ENCODE data around the gene LPGAT1. TPM values are rescaled to one million over a fixed set of nuclear protein-coding genes. Genes with fewer than 3 reads are reported as not detected.

LPGAT1 gene
- total RNA-seq, 2 donors from 2014 or later = 29.6 to 81.7 TPM

GRCh38 chr1:211833174-211833820 is 2.7 kb upstream of the LPGAT1 start:
- 94% methylated on average over 1 of the region's 1 CpG for WGBS
- intact Hi-C loops (cut with DNase I) = loop anchor here (5.0 kb wide), 1 partner anchor 151 kb away; no protein-coding TSS in a partner anchor

GRCh38 chr1:211832661-211833060 is 2.1 kb upstream of the LPGAT1 start:
- H3K9me3 ChIP-seq = no peaks in the 10 kb centered on the region
- intact Hi-C loops (cut with DNase I) = loop anchor here (5.0 kb wide), 1 partner anchor 150 kb away; no protein-coding TSS in a partner anchor

More at GRCh38 chr1:211833174-211833820, 2.7 kb upstream of the LPGAT1 start:
- no peak for TF ChIP-seq POLR2A (IDR thresholded peaks at IDR 0.05)
- TF ChIP-seq POLR2AphosphoS5 (IDR thresholded peaks at IDR 0.05) = no peak
- TF ChIP-seq, protein P1, sequence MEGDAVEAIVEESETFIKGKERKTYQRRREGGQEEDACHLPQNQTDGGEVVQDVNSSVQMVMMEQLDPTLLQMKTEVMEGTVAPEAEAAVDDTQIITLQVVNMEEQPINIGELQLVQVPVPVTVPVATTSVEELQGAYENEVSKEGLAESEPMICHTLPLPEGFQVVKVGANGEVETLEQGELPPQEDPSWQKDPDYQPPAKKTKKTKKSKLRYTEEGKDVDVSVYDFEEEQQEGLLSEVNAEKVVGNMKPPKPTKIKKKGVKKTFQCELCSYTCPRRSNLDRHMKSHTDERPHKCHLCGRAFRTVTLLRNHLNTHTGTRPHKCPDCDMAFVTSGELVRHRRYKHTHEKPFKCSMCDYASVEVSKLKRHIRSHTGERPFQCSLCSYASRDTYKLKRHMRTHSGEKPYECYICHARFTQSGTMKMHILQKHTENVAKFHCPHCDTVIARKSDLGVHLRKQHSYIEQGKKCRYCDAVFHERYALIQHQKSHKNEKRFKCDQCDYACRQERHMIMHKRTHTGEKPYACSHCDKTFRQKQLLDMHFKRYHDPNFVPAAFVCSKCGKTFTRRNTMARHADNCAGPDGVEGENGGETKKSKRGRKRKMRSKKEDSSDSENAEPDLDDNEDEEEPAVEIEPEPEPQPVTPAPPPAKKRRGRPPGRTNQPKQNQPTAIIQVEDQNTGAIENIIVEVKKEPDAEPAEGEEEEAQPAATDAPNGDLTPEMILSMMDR (IDR thresholded peaks at IDR 0.05) = no peak
- no peaks in the 10 kb centered on the region for H3K4me1 ChIP-seq (replicated peaks)
- no peaks in the 10 kb centered on the region for H3K36me3 ChIP-seq
- no peak overlapping the region for H3K4me3 ChIP-seq
- no peaks in the 10 kb centered on the region for H3K9me3 ChIP-seq
- no peak overlapping the region for H3K27ac ChIP-seq
- H3K27me3 ChIP-seq (replicated peaks; ENCODE audit: insufficient read depth) = no peaks in the 10 kb centered on the region
- no peak for DNase-seq (ENCODE audit: low spot score)

DNA sequence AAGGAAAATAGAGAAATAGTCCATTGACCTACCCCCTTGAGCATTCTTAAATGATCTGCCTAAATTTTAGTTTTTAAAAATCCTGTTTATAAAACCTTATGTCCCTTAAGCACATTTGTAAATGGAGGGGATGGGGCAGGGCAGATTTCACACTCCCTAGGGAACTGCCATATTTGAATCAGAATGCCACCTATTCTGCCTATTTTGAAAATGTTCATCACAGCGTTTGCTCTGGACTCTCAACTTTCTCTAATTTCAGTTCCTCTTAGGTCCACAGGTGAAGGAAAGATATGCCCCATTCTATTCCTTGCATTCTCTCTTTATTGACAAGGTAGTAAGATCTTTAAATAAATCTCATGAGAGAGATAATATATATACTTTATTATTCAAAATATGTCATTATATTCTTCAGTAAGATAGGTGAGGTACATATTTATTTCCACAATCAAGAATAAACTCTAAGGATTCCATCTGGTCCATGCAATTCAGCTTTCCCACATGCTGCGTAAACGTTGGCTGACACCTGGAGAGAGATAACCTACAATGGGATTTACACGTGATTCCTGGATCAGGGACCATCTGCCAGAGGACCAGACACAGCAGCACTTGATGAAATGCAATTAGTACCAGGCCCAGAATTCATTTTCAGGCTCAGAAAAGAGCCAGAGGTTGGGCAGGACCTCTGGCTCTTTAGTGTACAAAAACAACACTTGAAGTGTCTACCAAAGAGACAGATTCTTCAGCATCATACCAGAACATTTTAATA is 1.2 kb upstream of the LPGAT1 start:
- H3K36me3 ChIP-seq = no peaks in the 10 kb centered on the region
- no peaks in the 10 kb centered on the region for H3K27me3 ChIP-seq (replicated peaks; ENCODE audit: insufficient read depth)
- H3K27ac ChIP-seq = no peak overlapping the region
- no peaks in the 10 kb centered on the region for H3K9me3 ChIP-seq
- intact Hi-C loops (cut with DNase I) = loop anchor here (2.0 to 5.0 kb wide), 2 partner anchors 133 to 149 kb away; no protein-coding TSS in a partner anchor
- no peak for TF ChIP-seq POLR2AphosphoS5 (IDR thresholded peaks at IDR 0.05)
- TF ChIP-seq POLR2A (IDR thresholded peaks at IDR 0.05) = no peak
- TF ChIP-seq, protein P1 (IDR thresholded peaks at IDR 0.05) = no peak
- DNase-seq (ENCODE audit: low spot score) = no peak
- 81% methylated on average over 4 of the region's 4 CpGs for WGBS
- H3K4me3 ChIP-seq = no peak overlapping the region
- no peaks in the 10 kb centered on the region for H3K4me1 ChIP-seq (replicated peaks)

More at GRCh38 chr1:211832661-211833060, 2.1 kb upstream of the LPGAT1 start:
- H3K36me3 ChIP-seq = no peaks in the 10 kb centered on the region
- TF ChIP-seq POLR2AphosphoS5 (IDR thresholded peaks at IDR 0.05) (no peak), POLR2A (IDR thresholded peaks at IDR 0.05) (no peak)
- TF ChIP-seq, protein P1 (IDR thresholded peaks at IDR 0.05) = no peak
- H3K4me3 ChIP-seq = no peak overlapping the region
- no peaks in the 10 kb centered on the region for H3K27me3 ChIP-seq (replicated peaks; ENCODE audit: insufficient read depth)
- no peak overlapping the region for H3K27ac ChIP-seq
- no peaks in the 10 kb centered on the region for H3K4me1 ChIP-seq (replicated peaks)
- DNase-seq (ENCODE audit: low spot score) = no peak
- WGBS = 60% methylated on average over 2 of the region's 2 CpGs

DNA sequence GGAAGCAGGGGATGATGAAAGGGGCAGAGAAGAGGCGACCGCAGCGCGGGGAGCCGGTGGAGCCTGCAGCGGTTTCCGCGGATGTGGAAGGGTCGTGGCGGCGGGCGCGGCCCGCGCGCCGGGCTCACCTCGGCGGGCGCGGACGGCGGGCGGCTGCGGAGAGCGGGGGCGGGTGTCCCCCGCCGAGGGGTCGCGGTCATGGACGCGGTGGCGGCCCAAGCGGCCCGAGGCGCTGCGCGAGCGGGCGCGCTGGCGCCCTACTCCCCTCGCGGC is 572 bp downstream of the LPGAT1 start:
- 0% methylated on average over 40 of the region's 45 CpGs for WGBS
- TF ChIP-seq POLR2A (IDR thresholded peaks at IDR 0.05) (no peak), POLR2AphosphoS5 (IDR thresholded peaks at IDR 0.05) (no peak)
- TF ChIP-seq, protein P1 (IDR thresholded peaks at IDR 0.05) = no peak
- H3K27ac ChIP-seq = peak overlapping the region; percentile 82 to 88
- H3K4me3 ChIP-seq = peak overlapping the region; percentile 90 to 95
- no peaks in the 10 kb centered on the region for H3K27me3 ChIP-seq (replicated peaks; ENCODE audit: insufficient read depth)
- intact Hi-C loops (cut with DNase I) = loop anchor here (2.0 to 5.0 kb wide), 2 partner anchors 131 to 148 kb away; no protein-coding TSS in a partner anchor
- H3K9me3 ChIP-seq = no peaks in the 10 kb centered on the region
- no peaks in the 10 kb centered on the region for H3K36me3 ChIP-seq
- no peaks in the 10 kb centered on the region for H3K4me1 ChIP-seq (replicated peaks)
- DNase-seq (ENCODE audit: low spot score) = no peak
